ENCODE data around the gene ASCC3. TPM values are rescaled to one million over a fixed set of nuclear protein-coding genes. Genes with fewer than 3 reads are reported as not detected.

ASCC3 gene
- total RNA-seq, 4 donors from 2014 or later, result 20.3 to 26.2 (median 22.4) TPM

DNA sequence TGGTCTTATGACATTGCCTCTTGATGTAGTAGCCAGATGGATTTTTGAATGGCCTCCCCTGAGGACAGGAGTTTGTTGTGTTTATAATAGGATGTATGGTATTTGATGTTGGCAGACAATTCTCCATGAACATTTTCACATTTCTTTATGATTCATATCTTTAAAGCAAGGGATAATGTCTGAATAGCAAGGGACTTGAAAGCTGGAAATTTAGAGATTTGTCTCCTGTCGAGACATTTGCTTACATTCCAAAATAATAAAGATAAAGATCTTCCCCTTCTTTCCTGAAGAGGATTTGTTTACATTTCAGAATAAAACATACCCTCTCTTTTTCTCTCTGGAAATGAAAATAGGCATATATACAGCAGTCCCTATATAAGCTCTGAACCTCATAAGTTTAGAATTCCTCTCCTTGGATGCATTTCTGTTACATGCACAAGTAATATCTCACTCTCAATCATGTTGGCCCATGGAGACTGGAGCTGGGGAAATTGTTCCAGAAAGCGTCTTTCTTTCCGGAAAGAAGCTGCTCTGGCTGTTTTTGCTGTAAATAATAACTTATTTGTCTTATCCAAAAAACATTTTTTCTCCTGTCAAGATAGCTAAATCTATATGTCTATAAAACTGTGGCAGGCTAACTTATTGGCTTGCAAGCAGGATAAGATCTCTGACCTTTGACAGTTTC lies 42.5 kb upstream of the ASCC3 start:
- Histone ChIP-seq H3K4me1 (no peaks in the 10 kb centered on the region), H3K27me3 (no peaks in the 10 kb centered on the region), H3K4me3 (no peak overlapping the region), H3K36me3 (no peaks in the 10 kb centered on the region), H3K9me3 (no peaks in the 10 kb centered on the region), H3K27ac (replicated peaks in 1 of 4) (no peak overlapping the region)
- no peak for DNase-seq (ENCODE audit: extremely low spot score)
- TF ChIP-seq POLR2AphosphoS5 (IDR thresholded peaks at IDR 0.05) (no peak), EP300 (IDR thresholded peaks at IDR 0.05) (no peak), POLR2A (IDR thresholded peaks at IDR 0.05; ENCODE audit: low read depth) (no peak)
- TF ChIP-seq, protein P1, sequence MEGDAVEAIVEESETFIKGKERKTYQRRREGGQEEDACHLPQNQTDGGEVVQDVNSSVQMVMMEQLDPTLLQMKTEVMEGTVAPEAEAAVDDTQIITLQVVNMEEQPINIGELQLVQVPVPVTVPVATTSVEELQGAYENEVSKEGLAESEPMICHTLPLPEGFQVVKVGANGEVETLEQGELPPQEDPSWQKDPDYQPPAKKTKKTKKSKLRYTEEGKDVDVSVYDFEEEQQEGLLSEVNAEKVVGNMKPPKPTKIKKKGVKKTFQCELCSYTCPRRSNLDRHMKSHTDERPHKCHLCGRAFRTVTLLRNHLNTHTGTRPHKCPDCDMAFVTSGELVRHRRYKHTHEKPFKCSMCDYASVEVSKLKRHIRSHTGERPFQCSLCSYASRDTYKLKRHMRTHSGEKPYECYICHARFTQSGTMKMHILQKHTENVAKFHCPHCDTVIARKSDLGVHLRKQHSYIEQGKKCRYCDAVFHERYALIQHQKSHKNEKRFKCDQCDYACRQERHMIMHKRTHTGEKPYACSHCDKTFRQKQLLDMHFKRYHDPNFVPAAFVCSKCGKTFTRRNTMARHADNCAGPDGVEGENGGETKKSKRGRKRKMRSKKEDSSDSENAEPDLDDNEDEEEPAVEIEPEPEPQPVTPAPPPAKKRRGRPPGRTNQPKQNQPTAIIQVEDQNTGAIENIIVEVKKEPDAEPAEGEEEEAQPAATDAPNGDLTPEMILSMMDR (IDR thresholded peaks at IDR 0.05), result no peak
- intact Hi-C loops (cut with DNase I), result no loop called here
- WGBS, result 52% methylated on average over 3 of the region's 3 CpGs

DNA sequence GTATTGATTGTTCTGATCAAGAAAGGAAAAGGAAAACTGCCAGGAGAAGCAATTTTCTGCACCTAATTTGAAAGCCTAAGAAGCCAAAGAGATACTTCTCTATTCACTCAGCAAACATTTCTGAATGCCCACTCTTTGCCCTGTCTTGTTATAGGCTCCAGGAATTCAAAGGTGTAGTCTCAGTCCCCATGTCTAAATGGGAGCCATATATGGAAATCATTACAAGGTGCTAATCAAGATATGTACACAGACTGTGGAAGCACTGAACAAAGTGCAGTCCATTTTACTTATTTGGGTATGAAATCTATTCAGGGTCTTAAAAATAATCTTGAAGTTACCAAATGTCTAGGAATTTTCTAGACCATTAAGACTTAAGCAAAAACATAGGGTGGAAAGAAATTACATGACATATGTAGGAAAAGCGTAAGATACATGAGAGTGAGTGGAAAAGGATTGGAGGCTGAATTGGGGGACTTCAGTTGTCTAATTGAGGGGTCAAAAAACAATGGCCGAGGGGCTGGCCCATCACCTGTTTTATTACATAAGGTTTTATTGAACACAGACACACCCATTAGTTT lies 39.0 kb upstream of the ASCC3 start:
- no peak for DNase-seq (ENCODE audit: extremely low spot score)
- no peaks in the 10 kb centered on the region for H3K4me1 ChIP-seq
- no peak overlapping the region for H3K27ac ChIP-seq (replicated peaks in 1 of 4)
- H3K36me3 ChIP-seq, result no peaks in the 10 kb centered on the region
- H3K9me3 ChIP-seq, result no peaks in the 10 kb centered on the region
- H3K27me3 ChIP-seq, result no peaks in the 10 kb centered on the region
- no peak for TF ChIP-seq POLR2AphosphoS5 (IDR thresholded peaks at IDR 0.05)
- TF ChIP-seq EP300 (IDR thresholded peaks at IDR 0.05), result no peak
- TF ChIP-seq, protein P1 (IDR thresholded peaks at IDR 0.05), result no peak
- no peak for TF ChIP-seq POLR2A (IDR thresholded peaks at IDR 0.05; ENCODE audit: low read depth)
- no peak overlapping the region for H3K4me3 ChIP-seq
- intact Hi-C loops (cut with DNase I), result no loop called here
- 95% methylated on average over 2 of the region's 2 CpGs for WGBS

DNA sequence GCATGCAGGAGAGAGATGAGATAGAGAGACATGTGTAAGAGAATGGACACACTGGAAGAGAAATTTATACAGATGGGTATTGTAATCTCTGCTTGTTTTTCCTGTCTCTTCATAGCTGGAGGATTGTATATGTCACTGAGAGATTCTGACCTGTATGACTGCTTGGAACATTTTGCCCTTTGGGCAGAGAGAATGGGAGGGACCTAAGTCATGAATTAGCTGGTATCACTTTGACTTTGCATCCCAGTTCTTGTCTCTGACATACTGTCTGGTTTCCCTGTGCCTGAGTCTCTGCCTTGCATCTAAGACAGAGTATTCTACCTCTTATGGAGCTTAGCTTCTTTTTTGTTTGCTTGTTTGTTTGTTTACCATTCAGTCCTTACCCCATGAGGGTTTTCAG lies 37.0 kb upstream of the ASCC3 start:
- H3K36me3 ChIP-seq, result no peaks in the 10 kb centered on the region
- H3K27me3 ChIP-seq, result no peaks in the 10 kb centered on the region
- no peak overlapping the region for H3K4me3 ChIP-seq
- intact Hi-C loops (cut with DNase I), result no loop called here
- no peak for DNase-seq (ENCODE audit: extremely low spot score)
- TF ChIP-seq POLR2A (IDR thresholded peaks at IDR 0.05; ENCODE audit: low read depth), result no peak
- TF ChIP-seq EP300 (IDR thresholded peaks at IDR 0.05), result no peak
- no peak for TF ChIP-seq POLR2AphosphoS5 (IDR thresholded peaks at IDR 0.05)
- TF ChIP-seq, protein P1 (IDR thresholded peaks at IDR 0.05), result no peak
- no peak overlapping the region for H3K27ac ChIP-seq (replicated peaks in 1 of 4)
- no peaks in the 10 kb centered on the region for H3K9me3 ChIP-seq
- H3K4me1 ChIP-seq, result no peaks in the 10 kb centered on the region

DNA sequence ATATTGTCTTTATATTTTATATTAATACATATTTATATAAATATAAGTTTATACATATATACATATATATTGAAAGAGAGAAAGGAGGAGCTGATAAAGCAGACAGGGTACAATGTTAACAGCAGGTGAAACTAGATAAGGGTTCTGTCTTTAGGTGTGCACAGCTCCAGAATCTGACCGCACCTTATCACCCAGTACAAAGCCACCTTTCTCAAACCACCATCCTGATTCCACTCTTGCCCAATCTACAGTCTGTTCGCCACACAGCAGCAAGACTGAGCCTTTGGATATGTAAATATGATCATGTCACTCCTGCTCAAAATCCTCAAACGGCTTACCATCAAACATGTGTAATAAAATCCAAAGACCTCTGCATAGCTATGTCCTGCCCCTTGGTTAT lies 34.7 kb upstream of the ASCC3 start:
- WGBS, result 93% methylated on average over 3 of the region's 3 CpGs
- TF ChIP-seq POLR2A (IDR thresholded peaks at IDR 0.05; ENCODE audit: low read depth), result no peak
- no peak for TF ChIP-seq EP300 (IDR thresholded peaks at IDR 0.05)
- no peak for TF ChIP-seq POLR2AphosphoS5 (IDR thresholded peaks at IDR 0.05)
- TF ChIP-seq, protein P1 (IDR thresholded peaks at IDR 0.05), result no peak
- H3K27me3 ChIP-seq, result no peaks in the 10 kb centered on the region

More for the DNA sequence above, 34.7 kb upstream of the ASCC3 start:
- intact Hi-C loops (cut with DNase I), result no loop called here
- Histone ChIP-seq H3K36me3 (no peaks in the 10 kb centered on the region), H3K9me3 (no peaks in the 10 kb centered on the region), H3K27ac (replicated peaks in 1 of 4) (no peak overlapping the region), H3K4me1 (no peaks in the 10 kb centered on the region), H3K4me3 (no peak overlapping the region)
- no peak for DNase-seq (ENCODE audit: extremely low spot score)
